GM21390 (cell line): Measurements from ENCODE around the gene CARD10.

Experiments used
- ATAC-seq: cut with Tn5 transposase; IDR thresholded peaks from one replicate; pipeline ENCODE4 v1.9.1; 2021; ENCODE audit not compliant: unreplicated experiment

CARD10 gene

GRCh38 chr22:37507731-37508130, 11.5 kb downstream of the CARD10 start:
- no peak for ATAC-seq

- ATAC-seq = no peak
These were observed 13.2 kb downstream of the CARD10 start for GRCh38 chr22:37505989-37506388.

GRCh38 chr22:37505565-37505964, 13.7 kb downstream of the CARD10 start:
- ATAC-seq = no peak

- ATAC-seq = no peak
These were observed 14.3 kb downstream of the CARD10 start for GRCh38 chr22:37504964-37505363.

- ATAC-seq = no peak
These were observed 15.4 kb downstream of the CARD10 start for GRCh38 chr22:37503850-37504249.

DNA sequence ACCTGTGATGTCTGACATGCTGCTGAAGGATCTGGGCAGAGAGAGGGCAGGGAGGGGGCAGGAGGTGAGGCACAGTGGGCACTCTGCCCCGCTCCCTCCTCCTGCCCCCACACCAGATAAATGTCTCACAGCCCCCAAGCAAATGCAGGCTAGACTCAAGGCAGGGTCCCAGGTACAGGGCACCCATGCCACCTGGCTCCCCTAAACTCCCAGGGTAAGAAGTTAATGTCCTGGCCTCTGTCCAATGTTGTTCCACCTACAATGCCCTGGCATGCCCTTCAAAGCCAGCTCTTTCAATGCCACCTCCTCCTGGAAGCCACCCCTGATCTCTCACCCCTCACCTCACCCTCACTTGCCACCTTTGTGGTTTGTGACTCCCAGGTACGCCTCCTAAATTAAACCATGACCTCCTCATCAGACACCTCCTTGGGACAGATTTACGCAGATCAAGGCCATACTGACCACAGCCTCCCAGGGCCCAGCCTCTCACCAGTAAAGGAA, 16.0 kb downstream of the CARD10 start:
- ATAC-seq = no peak

GRCh38 chr22:37502342-37503182, 16.7 kb downstream of the CARD10 start:
- ATAC-seq = no peak

- no peak for ATAC-seq
These were observed 17.4 kb downstream of the CARD10 start for GRCh38 chr22:37501610-37502341.

GRCh38 chr22:37500745-37501609, 18.2 kb downstream of the CARD10 start:
- no peak for ATAC-seq

DNA sequence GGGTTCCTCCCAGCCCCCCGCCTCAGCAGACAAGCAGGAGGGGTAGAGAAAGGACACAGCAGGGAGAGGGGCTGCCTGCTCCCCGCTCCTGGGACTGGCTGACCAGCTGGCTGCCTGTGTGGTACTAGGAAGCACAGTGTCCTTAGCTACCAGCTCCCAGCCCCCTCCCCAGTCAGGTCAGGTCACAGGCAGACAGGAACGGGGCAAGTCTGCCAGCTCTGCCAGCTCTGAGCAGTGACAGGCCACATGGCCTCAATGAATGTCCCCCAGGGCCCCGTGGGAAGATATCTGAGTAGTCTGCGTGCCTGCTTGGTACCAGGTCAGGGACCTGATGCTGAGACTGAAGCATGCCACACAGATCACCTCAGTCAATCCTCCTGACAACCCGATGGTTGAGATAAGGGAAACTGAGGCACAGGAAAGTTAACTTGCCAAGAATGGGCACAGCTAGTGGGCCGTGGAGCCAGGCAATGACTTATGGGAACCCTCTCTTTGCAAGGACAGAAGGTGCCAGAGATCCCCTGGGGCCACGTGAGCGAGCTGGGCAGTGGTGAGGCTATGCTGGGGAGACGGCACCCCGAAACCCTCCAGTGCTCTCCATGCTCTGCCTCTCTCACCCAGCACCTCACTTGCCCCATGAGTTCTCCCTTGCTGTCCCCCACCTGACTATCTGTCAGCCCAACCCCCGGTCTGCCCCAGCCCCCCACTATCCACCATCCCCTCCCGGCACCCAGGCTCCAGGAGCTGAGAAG, 19.2 kb downstream of the CARD10 start:
- no peak for ATAC-seq

- no peak for ATAC-seq
These were observed 20.0 kb downstream of the CARD10 start for GRCh38 chr22:37499027-37499707.

GRCh38 chr22:37498289-37498909, 20.8 kb downstream of the CARD10 start:
- ATAC-seq = no peak

DNA sequence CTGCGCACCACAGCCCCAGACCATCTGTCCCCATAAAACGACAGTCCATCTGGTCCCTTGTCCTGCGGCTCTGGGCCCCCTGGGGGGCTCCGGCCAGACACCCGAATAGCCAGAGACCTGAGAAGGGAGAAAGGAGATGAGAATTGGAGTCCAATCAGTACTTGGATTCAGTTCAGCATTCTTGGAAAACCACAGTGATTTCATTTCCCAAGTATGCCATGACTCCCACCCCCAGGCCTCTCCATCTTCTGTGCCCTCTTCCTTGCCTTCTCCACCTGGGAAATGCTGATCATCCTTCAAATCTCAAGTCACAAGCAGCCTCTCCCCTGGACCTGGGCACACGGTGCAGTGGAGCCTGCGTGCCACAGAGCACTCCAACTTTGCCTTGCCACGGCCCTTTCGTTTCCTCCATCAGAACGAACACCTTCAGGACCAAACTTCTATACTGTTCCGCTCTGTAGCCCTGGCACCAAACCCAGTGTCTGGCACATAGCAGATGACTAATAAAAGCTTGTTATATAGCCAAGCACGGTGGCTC, 22.1 kb downstream of the CARD10 start:
- no peak for ATAC-seq

DNA sequence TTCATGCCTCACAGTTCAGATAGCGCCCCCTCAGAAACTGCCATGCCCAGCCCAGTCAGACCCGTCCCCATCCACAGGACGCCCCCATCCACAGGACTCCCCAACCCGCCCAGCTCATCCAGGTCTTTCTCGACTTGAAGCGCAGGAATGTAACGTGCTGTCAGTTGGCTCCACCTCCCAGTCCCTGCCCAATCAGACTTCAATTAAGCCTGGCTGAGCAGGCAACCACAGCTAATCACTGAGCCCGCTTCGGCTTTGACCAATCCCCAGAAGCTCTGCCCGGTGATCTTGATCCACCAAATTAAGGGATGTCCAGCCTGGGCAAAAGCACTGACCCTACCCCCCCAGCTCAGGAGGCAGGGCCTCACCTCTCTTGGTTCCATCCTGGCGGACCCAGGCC, 22.6 kb downstream of the CARD10 start:
- no peak for ATAC-seq

DNA sequence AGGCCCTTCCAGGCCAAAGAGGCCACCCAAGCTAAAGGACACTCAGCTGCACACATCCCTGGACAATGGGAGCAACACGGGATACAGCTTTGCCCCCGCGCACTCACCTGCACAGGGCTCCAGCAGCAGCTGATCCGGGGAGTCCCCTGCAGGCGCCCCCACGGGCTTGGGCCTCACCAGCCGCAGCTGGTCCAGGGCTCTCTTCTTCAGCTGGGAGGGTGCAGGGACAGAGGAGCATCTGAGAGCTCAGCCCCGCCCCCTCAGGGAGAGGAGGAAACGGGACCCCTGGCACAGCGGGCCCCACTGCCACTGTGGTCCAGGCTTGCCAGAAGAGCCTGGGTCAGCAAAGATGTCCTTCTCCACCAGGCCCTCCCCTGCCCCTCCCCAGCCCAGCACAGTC, 25.2 kb downstream of the CARD10 start:
- ATAC-seq = no peak

GRCh38 chr22:37492428-37493344, 26.5 kb downstream of the CARD10 start:
- no peak for ATAC-seq

- ATAC-seq = no peak
These were observed 27.4 kb downstream of the CARD10 start for GRCh38 chr22:37491559-37492427.
